SK-N-SH (cell line): ENCODE results near the gene CLEC17A. TPM values are rescaled to one million over a fixed set of nuclear protein-coding genes. Genes with fewer than 3 reads are reported as not detected.

ENCODE experiments used
- CTCF ChIA-PET: fragments of 300-600, 350-600 bp; formaldehyde crosslinking; extraction: SDS; loops from one replicate; lab custom pipeline; 2021; lab: Yijun Ruan, JAX
- POLR2A ChIA-PET: fragments of 350-600 bp; sonication (Branson Sonifier 250); formaldehyde crosslinking; extraction: SDS; loops from one replicate; lab custom pipeline; 2020; ENCODE audit warnings: antibody characterized with exemption, inconsistent platforms; lab: Yijun Ruan, JAX
- DNase-seq: peaks from one replicate; pipeline ENCODE4 v3.0.0; 2012
- H2AFZ ChIP-seq: fragments of 200-600 bp; sonication (generic); 2 replicates; pipeline ENCODE4 v1.8.1; 2016; ENCODE audit warnings: antibody characterized with exemption, mild to moderate bottlenecking, low read depth
- H3F3A ChIP-seq: fragments of 200-600 bp; sonication (generic); replicated peaks from 2 replicates; pipeline ENCODE3; 2016; ENCODE audit warnings: antibody characterized with exemption, mild to moderate bottlenecking; ENCODE audit not compliant: insufficient read depth
- H3K27ac ChIP-seq, 2 experiments: fragments of 200-500 bp in 1 of 2; fragments of 200-600 bp in 1 of 2; sonication (Bioruptor generic) in 1 of 2; sonication (generic), shearing (Covaris generic) in 1 of 2; 2 replicates each; pipeline versions ENCODE4 v1.5.1 to v1.6.1; 2014 to 2016; ENCODE audit warnings: low read depth in 2 of 2, inconsistent platforms in 1 of 2, low read length in 1 of 2, mild to moderate bottlenecking in 1 of 2, mixed read lengths in 1 of 2
- H3K27me3 ChIP-seq: fragments of 200-600 bp; sonication (generic), shearing (Covaris generic); 2 replicates; pipeline ENCODE4 v1.6.1; 2016; ENCODE audit warnings: mixed run types; ENCODE audit not compliant: insufficient read depth
- H3K36me3 ChIP-seq, 2 experiments: fragments of 200-500 bp in 1 of 2; fragments of 200-600 bp in 1 of 2; sonication (Bioruptor generic) in 1 of 2; sonication (generic) in 1 of 2; replicated peaks in 1 of 2; 2 replicates each; pipeline versions ENCODE3 to v1.5.1; 2014 to 2016; ENCODE audit warnings: low read length in 1 of 2, mild to moderate bottlenecking in 1 of 2; ENCODE audit not compliant: insufficient read depth in 2 of 2, control insufficient read depth in 1 of 2
- H3K4me1 ChIP-seq, 2 experiments: fragments of 200-500 bp in 1 of 2; fragments of 200-600 bp in 1 of 2; sonication (Bioruptor generic) in 1 of 2; sonication (generic), shearing (Covaris generic) in 1 of 2; 2 replicates each; pipeline versions ENCODE4 v1.5.1 to v1.6.1; 2014 to 2016; ENCODE audit warnings: low read depth in 1 of 2, low read length in 1 of 2, mixed run types in 1 of 2; ENCODE audit not compliant: insufficient read depth in 2 of 2, control insufficient read depth in 1 of 2
- H3K4me2 ChIP-seq: fragments of 200-600 bp; sonication (generic), shearing (Covaris generic); 2 replicates; pipeline ENCODE4 v1.6.1; 2017; ENCODE audit warnings: mixed run types
- H3K4me3 ChIP-seq, 2 experiments: fragments of 200-500 bp in 1 of 2; fragments of 200-600 bp in 1 of 2; sonication (Bioruptor generic) in 1 of 2; sonication (generic), shearing (Covaris generic) in 1 of 2; 2 replicates each; pipeline versions ENCODE4 v1.5.1 to v1.8.1; 2014 to 2016; ENCODE audit warnings: low read depth in 2 of 2, inconsistent platforms in 1 of 2, low read length in 1 of 2, mild to moderate bottlenecking in 1 of 2, mixed read lengths in 1 of 2, moderate library complexity in 1 of 2
- H3K79me2 ChIP-seq: fragments of 200-600 bp; sonication (generic); 2 replicates; pipeline ENCODE4 v1.8.1; 2017; ENCODE audit warnings: mild to moderate bottlenecking; ENCODE audit not compliant: insufficient read depth
- H3K9ac ChIP-seq: fragments of 200-600 bp; sonication (generic); 2 replicates; pipeline ENCODE4 v1.6.1; 2017; ENCODE audit warnings: mixed run types
- H3K9me2 ChIP-seq: fragments of 200-600 bp; sonication (generic); 2 replicates; pipeline ENCODE4 v1.6.1; 2017; ENCODE audit warnings: mixed run types
- H3K9me3 ChIP-seq: fragments of 200-600 bp; sonication (generic); 2 replicates; pipeline ENCODE4 v1.6.1; 2017; ENCODE audit warnings: mixed run types, mild to moderate bottlenecking, moderate library complexity
- H4K20me1 ChIP-seq: fragments of 200-600 bp; sonication (generic); 2 replicates; pipeline ENCODE4 v1.6.1; 2017; ENCODE audit warnings: mild to moderate bottlenecking, mixed run types; ENCODE audit not compliant: insufficient read depth
- CTCF ChIP-seq: fragments of 200-600 bp; sonication (generic); IDR thresholded peaks from 2 replicates; pipeline ENCODE4 v1.6.1; 2017; ENCODE audit warnings: antibody characterized with exemption, mild to moderate bottlenecking, moderate library complexity
- ELF1 ChIP-seq: IDR thresholded peaks from 2 replicates; pipeline ENCODE4 v1.4.0; 2012
- EZH2phosphoT487 ChIP-seq: fragments of 200-600 bp; sonication (generic); IDR thresholded peaks from 2 replicates; pipeline ENCODE4 v1.6.1; 2017; ENCODE audit warnings: low read depth, mixed run types, mild to moderate bottlenecking, antibody characterized with exemption, moderate library complexity, borderline replicate concordance
- FOXJ3 ChIP-seq: sonication (generic); formaldehyde crosslinking; IDR thresholded peaks from 2 replicates; pipeline ENCODE4 v1.5.1; 2020; ENCODE audit warnings: mild to moderate bottlenecking, missing genetic modification reagents
- FOXM1 ChIP-seq: IDR thresholded peaks from 2 replicates; pipeline ENCODE4 v1.4.0; 2012; ENCODE audit warnings: low read depth, mild to moderate bottlenecking
- GATA2 ChIP-seq: sonication (generic); formaldehyde crosslinking; IDR thresholded peaks from 2 replicates; pipeline ENCODE4 v1.5.0; 2020; ENCODE audit warnings: mild to moderate bottlenecking, missing genetic modification reagents
- NRF1 ChIP-seq: IDR thresholded peaks from 2 replicates; pipeline ENCODE4 v1.6.1; 2012; ENCODE audit warnings: low read depth, mild to moderate bottlenecking, low read length
- PBX3 ChIP-seq: IDR thresholded peaks from 2 replicates; pipeline ENCODE4; 2012
- RAD21 ChIP-seq: IDR thresholded peaks from 2 replicates; pipeline ENCODE4 v1.6.1; 2012; ENCODE audit warnings: mild to moderate bottlenecking, low read length
- RFX5 ChIP-seq: IDR thresholded peaks from 2 replicates; pipeline ENCODE4 v1.6.1; 2012; ENCODE audit warnings: mild to moderate bottlenecking, improper control_type of control experiment, low read length
- SMC3 ChIP-seq: IDR thresholded peaks from 2 replicates; pipeline ENCODE4 v1.6.1; 2012; ENCODE audit warnings: low read depth, low read length, improper control_type of control experiment
- TCF12 ChIP-seq: IDR thresholded peaks from 2 replicates; pipeline ENCODE4 v1.4.0; 2012
- TEAD4 ChIP-seq: IDR thresholded peaks from 2 replicates; pipeline ENCODE4 v1.4.0; 2012; ENCODE audit warnings: mild to moderate bottlenecking, borderline replicate concordance; ENCODE audit not compliant: insufficient read depth
- USF1 ChIP-seq: IDR thresholded peaks from 2 replicates; pipeline ENCODE4 v1.4.0; 2012; ENCODE audit warnings: low read depth, borderline replicate concordance
- YY1 ChIP-seq: IDR thresholded peaks from 2 replicates; pipeline ENCODE4 v1.4.0; 2012; ENCODE audit warnings: low read depth, mild to moderate bottlenecking
- WGBS: methylation state at CpG from one replicate; pipeline ENCODE4 v1.1.6; 2017; ENCODE audit warnings: low lambda C conversion rate; 5-methylcytosine and 5-hydroxymethylcytosine counted together
- polyA plus RNA-seq, 3 experiments: library from polyadenylated mRNA; depleted of rRNA; stranded (reverse); fragments of >200 nt; gene quantifications; 2 replicates each; pipeline ENCODE4 v1.2.3, GENCODE V29; 2012
- TF ChIP-seq, protein P1 (sequence below): IDR thresholded peaks from 2 replicates; pipeline ENCODE4 v1.6.1; 2012; ENCODE audit warnings: mild to moderate bottlenecking, low read depth, low read length, moderate library complexity
- TF ChIP-seq, protein P2 (sequence below): fragments of 150-350 bp; IDR thresholded peaks from 2 replicates; pipeline ENCODE4 v1.6.1; 2017; ENCODE audit warnings: antibody characterized with exemption, low read length, low read depth, borderline replicate concordance

Gene CLEC17A
- polyA plus RNA-seq, 1 of the 3 experiments (the other 2 are of a cell fraction) = not detected

DNA sequence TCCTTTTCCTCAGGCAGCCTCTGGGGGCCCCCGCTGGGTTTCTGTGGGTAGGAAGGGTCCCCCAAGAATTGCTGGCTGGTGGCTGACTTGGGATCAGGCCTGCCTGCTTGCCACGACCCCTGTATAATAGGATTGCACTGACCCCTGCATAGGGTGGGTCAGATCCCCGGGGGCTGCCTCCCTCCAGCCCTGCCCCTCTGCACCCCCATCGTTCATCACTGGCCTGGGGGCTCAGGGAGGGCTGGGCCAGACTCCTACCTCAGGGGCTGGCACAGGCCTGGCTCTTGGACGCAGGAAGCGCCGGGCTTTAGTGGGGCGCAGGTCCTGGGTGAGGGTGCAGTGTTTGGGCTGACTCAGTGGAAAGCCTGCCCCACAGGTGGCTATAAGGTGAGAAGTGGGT lies 21.6 kb upstream of the CLEC17A start:
- no peak overlapping the region for H3K4me3 ChIP-seq
- peak; percentile 11 for DNase-seq
- H3K4me2 ChIP-seq = no peak overlapping the region; the same call in 1 of the 2 replicates
- H3K79me2 ChIP-seq = peaks cover 6% of the 10 kb centered on the region
- H3K9me3 ChIP-seq = no peaks in the 10 kb centered on the region
- peaks cover 0 to 15% of the 10 kb centered on the region in 2 experiments; a peak in 1 of 4 replicates for H3K4me1 ChIP-seq
- WGBS = 88% methylated on average over 6 of the region's 8 CpGs
- TF ChIP-seq GATA2 (CRISPR knock-in tag) (no peak), CTCF (no peak), TCF12 (no peak), USF1 (no peak), FOXM1 (no peak), NRF1 (no peak), PBX3 (no peak), RFX5 (no peak), EZH2phosphoT487 (no peak), TEAD4 (no peak), ELF1 (no peak), SMC3 (no peak), YY1 (no peak), RAD21 (no peak), FOXJ3 (CRISPR knock-in tag) (no peak)
- TF ChIP-seq, protein P1, sequence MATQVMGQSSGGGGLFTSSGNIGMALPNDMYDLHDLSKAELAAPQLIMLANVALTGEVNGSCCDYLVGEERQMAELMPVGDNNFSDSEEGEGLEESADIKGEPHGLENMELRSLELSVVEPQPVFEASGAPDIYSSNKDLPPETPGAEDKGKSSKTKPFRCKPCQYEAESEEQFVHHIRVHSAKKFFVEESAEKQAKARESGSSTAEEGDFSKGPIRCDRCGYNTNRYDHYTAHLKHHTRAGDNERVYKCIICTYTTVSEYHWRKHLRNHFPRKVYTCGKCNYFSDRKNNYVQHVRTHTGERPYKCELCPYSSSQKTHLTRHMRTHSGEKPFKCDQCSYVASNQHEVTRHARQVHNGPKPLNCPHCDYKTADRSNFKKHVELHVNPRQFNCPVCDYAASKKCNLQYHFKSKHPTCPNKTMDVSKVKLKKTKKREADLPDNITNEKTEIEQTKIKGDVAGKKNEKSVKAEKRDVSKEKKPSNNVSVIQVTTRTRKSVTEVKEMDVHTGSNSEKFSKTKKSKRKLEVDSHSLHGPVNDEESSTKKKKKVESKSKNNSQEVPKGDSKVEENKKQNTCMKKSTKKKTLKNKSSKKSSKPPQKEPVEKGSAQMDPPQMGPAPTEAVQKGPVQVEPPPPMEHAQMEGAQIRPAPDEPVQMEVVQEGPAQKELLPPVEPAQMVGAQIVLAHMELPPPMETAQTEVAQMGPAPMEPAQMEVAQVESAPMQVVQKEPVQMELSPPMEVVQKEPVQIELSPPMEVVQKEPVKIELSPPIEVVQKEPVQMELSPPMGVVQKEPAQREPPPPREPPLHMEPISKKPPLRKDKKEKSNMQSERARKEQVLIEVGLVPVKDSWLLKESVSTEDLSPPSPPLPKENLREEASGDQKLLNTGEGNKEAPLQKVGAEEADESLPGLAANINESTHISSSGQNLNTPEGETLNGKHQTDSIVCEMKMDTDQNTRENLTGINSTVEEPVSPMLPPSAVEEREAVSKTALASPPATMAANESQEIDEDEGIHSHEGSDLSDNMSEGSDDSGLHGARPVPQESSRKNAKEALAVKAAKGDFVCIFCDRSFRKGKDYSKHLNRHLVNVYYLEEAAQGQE = no peak
- TF ChIP-seq, protein P2, sequence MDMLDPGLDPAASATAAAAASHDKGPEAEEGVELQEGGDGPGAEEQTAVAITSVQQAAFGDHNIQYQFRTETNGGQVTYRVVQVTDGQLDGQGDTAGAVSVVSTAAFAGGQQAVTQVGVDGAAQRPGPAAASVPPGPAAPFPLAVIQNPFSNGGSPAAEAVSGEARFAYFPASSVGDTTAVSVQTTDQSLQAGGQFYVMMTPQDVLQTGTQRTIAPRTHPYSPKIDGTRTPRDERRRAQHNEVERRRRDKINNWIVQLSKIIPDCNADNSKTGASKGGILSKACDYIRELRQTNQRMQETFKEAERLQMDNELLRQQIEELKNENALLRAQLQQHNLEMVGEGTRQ = no peak
- no peaks in the 10 kb centered on the region for H3F3A ChIP-seq
- ChIA-PET POLR2A (no interaction called here), CTCF (interaction anchor here (1.2 kb wide), 1 partner anchor 13 kb away, joined by 5 read pairs; no protein-coding TSS in a partner anchor)
- H2AFZ ChIP-seq = no peak overlapping the region
- H3K27ac ChIP-seq = no peak overlapping the region
- no peaks in the 10 kb centered on the region for H4K20me1 ChIP-seq
- H3K9me2 ChIP-seq = no peaks in the 10 kb centered on the region
- no peak overlapping the region for H3K9ac ChIP-seq
- H3K27me3 ChIP-seq = no peaks in the 10 kb centered on the region
- H3K36me3 ChIP-seq = peaks cover 0 to 14% of the 10 kb centered on the region in 2 experiments
